Stimulated activated CD8-positive, alpha-beta memory T cell treated with anti-CD3 and anti-CD28 coated beads, Interleukin-4, amount 100 ng/mL, for 48 hours (primary cell): ENCODE measurements around the gene SDHA.
"Not testable (repeated sequence)": the region's sequence is repeated elsewhere in the genome, so short reads cannot be mapped to it uniquely, and the experiment has no call there.

Source experiments
- DNase-seq: peaks from one replicate; pipeline ENCODE4 v3.0.0-alpha.2; 2020

The SDHA gene

GRCh38 chr5:186091-187041 is 31.8 kb upstream of the SDHA start:
- DNase-seq = no peak

DNA sequence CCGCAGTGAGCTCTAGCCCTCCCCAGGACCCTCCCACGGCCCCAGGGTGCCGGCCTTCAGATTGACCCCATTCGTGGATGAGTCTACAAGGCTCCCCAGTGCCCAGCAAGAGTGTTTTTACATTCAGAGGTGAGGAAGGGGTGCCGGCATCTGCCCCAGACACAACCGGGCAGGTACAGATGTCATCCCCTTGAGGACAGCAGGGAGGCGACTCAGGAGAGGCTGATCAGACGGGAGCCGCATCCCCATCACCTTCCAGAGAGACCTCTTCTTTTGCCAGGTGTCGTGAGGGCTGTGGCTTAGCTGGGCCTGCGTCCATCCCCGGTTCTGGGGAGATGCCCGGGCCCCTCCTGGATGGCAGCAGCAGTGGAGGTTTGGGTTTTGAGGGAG is 31.1 kb upstream of the SDHA start:
- DNase-seq = no peak

- no peak for DNase-seq
These were observed 30.3 kb upstream of the SDHA start for GRCh38 chr5:187617-188451.

DNA sequence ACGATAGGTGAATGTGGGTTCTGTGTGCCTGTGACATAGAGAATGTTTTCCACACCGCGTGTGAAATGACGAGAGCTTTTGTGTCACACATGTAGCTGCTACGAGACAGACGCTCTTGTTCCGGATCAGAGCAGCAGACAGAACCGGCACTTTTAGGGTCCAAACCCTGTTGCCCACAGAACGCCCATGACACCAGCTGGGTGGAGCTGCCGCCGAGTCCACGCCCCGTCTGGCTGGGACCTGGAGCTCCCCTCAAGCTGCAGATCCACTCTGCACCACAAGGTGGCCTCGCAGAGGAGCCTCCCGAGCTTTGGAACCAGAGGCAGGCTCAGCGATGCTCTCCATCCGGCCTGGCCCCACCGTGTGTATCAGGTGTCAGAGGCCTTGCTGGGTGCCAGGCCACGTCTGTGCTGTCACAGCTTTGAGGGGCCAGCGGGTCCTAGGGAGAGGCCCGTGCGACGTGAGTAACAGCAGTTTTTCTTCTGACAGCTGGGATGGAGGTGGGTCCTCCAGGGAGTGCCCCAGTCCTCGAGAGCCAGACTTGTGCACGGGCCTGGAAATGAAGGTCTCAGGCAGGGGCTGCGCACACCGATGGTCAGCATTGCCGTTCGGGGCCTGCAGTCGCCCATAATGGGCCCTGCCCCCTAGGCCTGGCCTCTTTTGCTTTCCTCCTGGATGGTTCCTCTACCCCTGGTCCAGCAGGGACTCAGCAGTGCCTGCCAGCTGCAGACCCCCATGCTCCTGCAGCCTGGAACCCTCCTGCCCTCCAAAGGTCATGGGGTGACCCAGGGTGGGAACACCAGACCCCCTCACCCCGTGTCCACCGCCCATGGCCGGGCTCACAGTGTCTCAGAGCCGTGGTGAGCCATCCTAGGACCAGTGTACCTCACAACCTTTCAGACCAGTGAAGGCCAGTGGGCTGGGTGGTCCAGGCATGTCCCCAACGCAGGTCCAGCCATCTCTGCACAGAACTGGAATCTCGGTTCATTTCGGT is 29.3 kb upstream of the SDHA start:
- peak; percentile 94 for DNase-seq

GRCh38 chr5:189486-189885 is 28.6 kb upstream of the SDHA start:
- no peak for DNase-seq

- DNase-seq = no peak
These were observed 28.1 kb upstream of the SDHA start for GRCh38 chr5:189976-190365.

- no peak for DNase-seq
These were observed 27.6 kb upstream of the SDHA start for GRCh38 chr5:190366-191035.

- peak; percentile 38 for DNase-seq
These were observed 26.8 kb upstream of the SDHA start, which contains the start of gene LRRC14B for GRCh38 chr5:191036-191948. Gene LRRC14B, plus strand, starts transcription at chr5:191495. Its CDS starts 44 bp downstream, at chr5:191539.

- DNase-seq = no peak
These were observed 26.0 kb upstream of the SDHA start for GRCh38 chr5:191949-192690.

- DNase-seq = no peak
These were observed 25.5 kb upstream of the SDHA start for GRCh38 chr5:192691-192969.

- DNase-seq = no peak
These were observed 24.9 kb upstream of the SDHA start for GRCh38 chr5:192970-193831.

GRCh38 chr5:194102-194501 is 24.0 kb upstream of the SDHA start:
- no peak for DNase-seq

DNA sequence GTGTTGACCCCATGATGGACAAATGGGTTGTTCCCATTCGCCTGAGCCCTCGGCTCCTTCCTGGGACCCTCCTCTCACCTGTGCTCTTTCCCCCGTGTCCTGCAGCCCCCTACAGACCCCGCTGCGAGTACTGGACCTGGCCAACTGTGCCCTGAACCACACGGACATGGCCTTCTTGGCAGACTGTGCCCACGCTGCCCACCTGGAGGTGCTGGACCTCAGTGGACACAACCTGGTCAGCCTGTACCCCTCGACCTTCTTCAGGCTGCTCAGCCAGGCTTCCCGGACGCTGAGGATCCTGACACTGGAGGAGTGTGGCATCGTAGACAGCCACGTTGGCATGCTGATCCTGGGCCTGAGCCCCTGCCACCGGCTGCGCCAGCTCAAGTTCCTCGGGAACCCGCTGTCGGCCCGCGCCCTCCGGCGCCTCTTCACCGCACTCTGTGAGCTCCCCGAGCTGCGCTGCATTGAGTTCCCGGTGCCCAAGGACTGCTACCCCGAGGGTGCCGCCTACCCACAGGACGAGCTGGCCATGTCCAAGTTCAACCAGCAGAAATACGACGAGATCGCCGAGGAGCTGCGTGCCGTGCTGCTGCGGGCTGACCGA is 23.4 kb upstream of the SDHA start:
- DNase-seq = no peak

DNA sequence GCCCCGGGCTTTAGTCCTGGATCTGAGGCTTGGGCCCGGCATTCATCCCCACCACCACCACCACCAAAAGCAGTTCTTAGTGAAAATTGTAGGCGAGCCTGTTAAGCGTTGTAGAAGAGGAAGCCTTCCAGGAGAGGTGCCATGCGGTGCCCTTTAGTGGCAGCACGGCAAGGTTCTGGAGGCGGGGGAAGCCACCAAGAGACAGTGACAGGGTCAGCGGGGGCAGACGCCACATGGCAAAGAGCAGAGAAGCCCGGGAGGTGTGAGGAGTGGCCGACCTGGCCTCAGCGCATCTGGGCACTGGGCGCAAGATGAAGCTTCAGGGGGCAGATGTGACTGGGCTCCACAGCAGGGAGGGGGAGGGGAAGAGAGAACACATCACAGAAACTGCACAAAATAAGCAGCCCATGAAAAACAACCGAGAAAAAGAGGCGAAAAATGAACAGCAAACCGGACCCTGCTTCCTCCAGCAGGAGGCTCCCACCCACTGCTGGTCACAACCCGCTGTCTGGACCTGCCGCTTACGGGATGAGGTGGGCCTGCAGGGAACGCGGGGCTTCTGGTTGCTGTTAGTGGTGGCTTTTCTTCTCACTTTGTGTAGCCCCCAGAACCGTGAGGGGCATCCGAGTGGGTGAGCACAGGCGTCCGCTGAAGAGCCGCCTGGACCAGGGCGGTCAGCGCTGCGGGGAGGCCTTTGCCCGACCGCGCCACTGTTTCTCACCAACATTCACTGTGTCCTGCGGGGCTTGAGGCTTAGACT is 22.5 kb upstream of the SDHA start:
- no peak for DNase-seq

GRCh38 chr5:196350-196749 is 21.8 kb upstream of the SDHA start:
- no peak for DNase-seq

DNA sequence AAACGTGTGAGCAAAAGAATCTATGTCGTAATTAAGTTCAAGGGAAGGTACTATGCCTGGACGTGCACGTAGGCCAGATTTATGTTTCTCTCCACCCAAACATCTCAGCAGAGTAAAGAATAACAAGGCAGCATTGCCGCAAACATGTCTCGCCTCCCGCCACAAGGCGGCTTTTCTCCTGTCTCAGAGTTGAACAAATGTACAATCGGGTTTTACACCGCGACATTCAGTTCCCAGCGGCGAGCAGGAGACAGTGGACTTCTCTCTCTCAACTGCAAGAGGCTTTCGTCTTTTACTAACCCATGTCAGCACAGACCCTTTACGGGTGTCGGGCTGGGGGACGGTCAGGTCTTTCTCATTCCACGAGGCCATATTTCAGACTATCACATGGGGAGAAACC is 21.1 kb upstream of the SDHA start:
- DNase-seq = not testable (repeated sequence)

GRCh38 chr5:197892-198489 is 20.1 kb upstream of the SDHA start:
- no peak for DNase-seq
